Upper lobe of right lung (tissue), 1 donor: ENCODE results near the gene SYK. TPM values are rescaled to one million over a fixed set of nuclear protein-coding genes. Genes with fewer than 3 reads are reported as not detected.

Source experiments
- ATAC-seq: fragments of 200-7000 bp; cut with Tn5 transposase; one replicate; pipeline ENCODE4 v1.9.1; 2020; ENCODE audit warnings: mild to moderate bottlenecking, moderate library complexity
- DNase-seq: peaks from one replicate; pipeline ENCODE4 v3.0.0-alpha.2; 2020
- H3K27ac ChIP-seq: fragments of 200-600 bp; one replicate; pipeline ENCODE4 v1.8.0; 2022
- H3K27me3 ChIP-seq: fragments of 200-600 bp; one replicate; pipeline ENCODE4 v1.8.0; 2022; ENCODE audit warnings: mild to moderate bottlenecking
- H3K36me3 ChIP-seq: fragments of 200-600 bp; one replicate; pipeline ENCODE4 v1.8.0; 2022
- H3K4me1 ChIP-seq: fragments of 200-600 bp; one replicate; pipeline ENCODE4 v1.8.0; 2022
- H3K4me3 ChIP-seq: fragments of 200-600 bp; one replicate; pipeline ENCODE4 v1.8.0; 2022; ENCODE audit warnings: mild to moderate bottlenecking
- H3K9me3 ChIP-seq: fragments of 200-600 bp; one replicate; pipeline ENCODE4 v1.8.0; 2022
- intact Hi-C: fragments of 100-400 bp; cut with DNase I; formaldehyde crosslinking; loops from one replicate; pipeline ENCODE4 v1.11.0; 2022
- total RNA-seq: library from RNA; stranded (reverse); fragmentation: NEBNext Ultra II Directional; extraction: Animal tissue kit (Norgen Biotek cat#: 25700); gene quantifications from one replicate; pipeline ENCODE4 v1.2.1, GENCODE V29; 2021
- TF ChIP-seq, protein P1 (sequence below): fragments of 200-600 bp; IDR thresholded peaks from one replicate; pipeline ENCODE4 v1.8.0; 2022; ENCODE audit warnings: antibody characterized with exemption
- donor health status: DM: no; HTN: yes; CAD: no; lungs with severe emphysema.

SYK gene
- total RNA-seq, 1 donor from 2014 or later: 63.8 TPM

DNA sequence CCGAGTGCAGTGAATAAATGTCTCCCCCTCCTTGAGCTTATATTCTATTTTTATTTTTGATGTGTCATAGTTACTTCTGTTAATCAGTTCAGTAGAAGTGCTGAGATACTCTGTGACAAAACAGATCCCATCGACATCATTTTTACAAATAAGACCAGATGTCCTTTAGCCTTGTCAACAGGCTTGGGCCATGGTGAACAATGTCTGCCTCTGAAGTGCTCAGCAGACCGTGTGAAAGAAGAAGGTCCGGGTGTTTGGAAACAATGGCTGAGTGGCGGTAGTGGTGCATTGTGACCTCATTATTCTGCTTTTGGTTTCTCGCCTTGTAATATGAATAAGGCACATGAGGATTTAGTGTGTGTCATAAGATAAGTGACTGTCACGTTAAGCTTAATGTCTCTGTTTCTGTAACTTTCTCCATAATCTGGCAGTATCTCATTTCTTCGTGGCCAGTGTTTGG is 71.2 kb downstream of the SYK start:
- no peak for ATAC-seq
- H3K4me3 ChIP-seq: no peak overlapping the region

DNA sequence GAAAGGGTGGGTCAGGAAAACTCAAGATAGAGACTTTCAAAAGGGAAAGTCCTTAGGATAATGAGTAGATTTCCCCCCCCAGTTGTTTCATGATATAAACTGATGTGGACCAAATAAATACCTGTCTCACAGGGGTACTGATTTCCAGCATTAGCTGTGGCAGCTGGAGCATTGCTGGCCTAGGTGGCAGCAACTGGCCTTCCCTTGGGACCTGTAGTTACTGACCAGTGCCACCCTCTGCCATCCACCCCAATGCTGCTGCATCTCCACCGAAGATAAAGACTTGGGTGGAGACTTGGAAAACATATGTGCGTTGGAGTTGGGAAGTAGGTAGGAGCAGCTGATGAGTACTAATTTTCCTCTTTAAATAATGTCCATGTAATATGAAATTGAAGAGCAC is 71.8 kb downstream of the SYK start:
- Histone ChIP-seq H3K27ac (no peak overlapping the region), H3K36me3 (peaks cover 17% of the 10 kb centered on the region), H3K9me3 (no peaks in the 10 kb centered on the region), H3K4me3 (no peak overlapping the region), H3K4me1 (no peaks in the 10 kb centered on the region), H3K27me3 (no peaks in the 10 kb centered on the region)
- TF ChIP-seq, protein P1, sequence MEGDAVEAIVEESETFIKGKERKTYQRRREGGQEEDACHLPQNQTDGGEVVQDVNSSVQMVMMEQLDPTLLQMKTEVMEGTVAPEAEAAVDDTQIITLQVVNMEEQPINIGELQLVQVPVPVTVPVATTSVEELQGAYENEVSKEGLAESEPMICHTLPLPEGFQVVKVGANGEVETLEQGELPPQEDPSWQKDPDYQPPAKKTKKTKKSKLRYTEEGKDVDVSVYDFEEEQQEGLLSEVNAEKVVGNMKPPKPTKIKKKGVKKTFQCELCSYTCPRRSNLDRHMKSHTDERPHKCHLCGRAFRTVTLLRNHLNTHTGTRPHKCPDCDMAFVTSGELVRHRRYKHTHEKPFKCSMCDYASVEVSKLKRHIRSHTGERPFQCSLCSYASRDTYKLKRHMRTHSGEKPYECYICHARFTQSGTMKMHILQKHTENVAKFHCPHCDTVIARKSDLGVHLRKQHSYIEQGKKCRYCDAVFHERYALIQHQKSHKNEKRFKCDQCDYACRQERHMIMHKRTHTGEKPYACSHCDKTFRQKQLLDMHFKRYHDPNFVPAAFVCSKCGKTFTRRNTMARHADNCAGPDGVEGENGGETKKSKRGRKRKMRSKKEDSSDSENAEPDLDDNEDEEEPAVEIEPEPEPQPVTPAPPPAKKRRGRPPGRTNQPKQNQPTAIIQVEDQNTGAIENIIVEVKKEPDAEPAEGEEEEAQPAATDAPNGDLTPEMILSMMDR: no peak
- no peak for ATAC-seq
- no peak for DNase-seq
- intact Hi-C loops: no loop called here

More for the DNA sequence above, 71.2 kb downstream of the SYK start:
- peaks cover 16% of the 10 kb centered on the region for H3K36me3 ChIP-seq
- no peaks in the 10 kb centered on the region for H3K27me3 ChIP-seq
- no peaks in the 10 kb centered on the region for H3K9me3 ChIP-seq
- no peaks in the 10 kb centered on the region for H3K4me1 ChIP-seq
- DNase-seq: no peak
- no peak overlapping the region for H3K27ac ChIP-seq
- intact Hi-C loops: no loop called here
- TF ChIP-seq, protein P1: no peak

DNA sequence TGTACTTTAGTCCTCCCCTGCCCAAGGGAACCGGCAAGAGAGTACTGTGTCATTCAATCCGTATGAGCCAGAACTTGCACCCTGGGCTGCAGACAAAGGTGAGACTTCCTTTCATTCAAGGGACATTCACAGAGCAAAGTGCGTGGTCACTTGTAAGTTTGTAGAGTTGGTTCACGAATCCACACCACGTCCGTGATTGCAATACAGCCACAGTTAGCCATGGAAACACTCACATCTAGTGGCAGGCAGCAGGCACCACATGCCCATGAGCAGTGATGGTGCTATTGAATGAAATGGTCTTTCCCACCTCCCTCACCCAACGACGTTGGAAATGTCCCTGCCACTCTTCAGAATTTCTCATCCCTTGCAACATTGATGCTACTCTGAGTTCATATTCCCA is 72.6 kb downstream of the SYK start:
- DNase-seq (no peak), ATAC-seq (no peak)
- Histone ChIP-seq H3K36me3 (peaks cover 24% of the 10 kb centered on the region), H3K9me3 (no peaks in the 10 kb centered on the region), H3K27ac (no peak overlapping the region), H3K4me3 (no peak overlapping the region), H3K4me1 (no peaks in the 10 kb centered on the region), H3K27me3 (no peaks in the 10 kb centered on the region)
- intact Hi-C loops: no loop called here
- TF ChIP-seq, protein P1: no peak

DNA sequence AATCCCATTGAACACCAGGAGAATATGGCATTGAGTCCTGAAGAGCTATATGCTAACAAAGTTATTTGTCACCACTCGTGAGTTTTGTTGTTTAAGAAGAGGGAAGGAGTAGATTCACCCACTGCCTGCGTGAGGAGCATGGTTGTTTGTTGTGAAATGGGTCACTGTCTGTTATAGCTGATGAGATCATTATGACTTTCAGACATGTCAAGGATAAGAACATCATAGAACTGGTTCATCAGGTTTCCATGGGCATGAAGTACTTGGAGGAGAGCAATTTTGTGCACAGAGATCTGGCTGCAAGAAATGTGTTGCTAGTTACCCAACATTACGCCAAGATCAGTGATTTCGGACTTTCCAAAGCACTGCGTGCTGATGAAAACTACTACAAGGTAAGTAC is 76.9 kb downstream of the SYK start:
- no peaks in the 10 kb centered on the region for H3K9me3 ChIP-seq
- TF ChIP-seq, protein P1: no peak
- H3K36me3 ChIP-seq: peaks cover 34% of the 10 kb centered on the region
- H3K27ac ChIP-seq: no peak overlapping the region
- intact Hi-C loops: no loop called here
- H3K27me3 ChIP-seq: no peaks in the 10 kb centered on the region
- DNase-seq: no peak
- H3K4me3 ChIP-seq: no peak overlapping the region
- no peak for ATAC-seq
- H3K4me1 ChIP-seq: no peaks in the 10 kb centered on the region

DNA sequence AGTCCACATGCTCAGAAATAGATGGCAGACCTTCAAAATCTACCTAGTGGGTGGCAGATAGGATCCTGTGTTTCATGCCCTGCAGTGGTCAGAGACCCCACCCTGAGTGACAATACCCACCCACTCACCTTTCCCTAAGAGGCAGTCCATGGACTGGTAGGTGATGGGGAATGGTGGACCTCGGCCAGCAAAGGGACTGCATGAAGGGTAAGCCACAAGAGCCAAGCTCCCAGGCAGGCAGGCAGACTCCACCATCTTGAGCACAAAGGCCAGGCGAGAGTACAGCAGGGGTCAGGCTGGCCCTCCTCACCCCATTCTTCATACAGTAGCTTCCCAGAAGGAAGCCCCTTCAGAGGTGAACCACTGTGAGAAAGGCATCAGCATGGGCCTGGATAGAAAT is 78.4 kb downstream of the SYK start:
- DNase-seq: no peak
- H3K4me1 ChIP-seq: no peaks in the 10 kb centered on the region
- intact Hi-C loops: no loop called here
- H3K9me3 ChIP-seq: no peaks in the 10 kb centered on the region
- H3K27me3 ChIP-seq: no peaks in the 10 kb centered on the region
- H3K36me3 ChIP-seq: peaks cover 26% of the 10 kb centered on the region
- TF ChIP-seq, protein P1: no peak
- no peak overlapping the region for H3K27ac ChIP-seq
- no peak for ATAC-seq
- H3K4me3 ChIP-seq: no peak overlapping the region

DNA sequence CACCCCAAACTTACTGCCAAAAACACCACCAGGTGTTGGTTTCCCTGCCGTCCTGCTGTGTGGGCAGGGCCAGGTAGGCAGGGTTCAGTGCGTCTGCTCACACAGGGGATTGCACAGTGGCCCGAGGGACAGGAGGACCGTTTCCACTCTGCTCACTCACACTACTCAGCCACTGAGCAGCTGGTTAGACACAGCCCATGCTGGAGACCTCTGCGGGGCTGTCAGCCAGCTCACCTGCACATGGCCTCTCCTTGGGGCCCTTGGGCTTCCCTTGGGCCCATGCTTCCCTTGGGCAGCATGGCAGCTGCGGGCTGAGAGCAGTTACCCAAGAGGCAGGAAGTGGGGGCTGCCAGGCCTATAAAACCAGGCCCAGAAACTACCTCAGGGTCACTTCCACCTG is 79.0 kb downstream of the SYK start:
- DNase-seq: no peak
- TF ChIP-seq, protein P1: no peak
- ATAC-seq: no peak
- no peak overlapping the region for H3K27ac ChIP-seq
- H3K4me1 ChIP-seq: no peaks in the 10 kb centered on the region
- H3K27me3 ChIP-seq: no peaks in the 10 kb centered on the region
- H3K9me3 ChIP-seq: no peaks in the 10 kb centered on the region
- intact Hi-C loops: no loop called here
- H3K36me3 ChIP-seq: peaks cover 26% of the 10 kb centered on the region
- H3K4me3 ChIP-seq: no peak overlapping the region
